ENCODE measurements around the gene JARID2.

GRCh38 chr6:15523679-15524630, 278.1 kb downstream of the JARID2 start:
- TF ChIP-seq CTCF (optimal IDR thresholded peaks at IDR 0.05 in 1 of 3, IDR thresholded peaks at IDR 0.05 in 1 of 3, conservative IDR thresholded peaks at IDR 0.05 in 1 of 3; ENCODE audit: extremely low read depth in 1 of 3, insufficient read depth in 2 of 3, low read length in 3 of 3) (no peak), EZH2 (IDR thresholded peaks at IDR 0.05; ENCODE audit: low read length) (no peak)

Data from keratinocyte (primary cell).